GM12892 (cell line): Measurements from ENCODE around the gene SF3B2.

Experiments used
- POLR2A ChIP-seq: IDR thresholded peaks from 2 replicates; pipeline ENCODE4 v1.6.1; 2011; ENCODE audit warnings: low read depth, low read length, control low read depth
- TAF1 ChIP-seq: IDR thresholded peaks from 2 replicates; pipeline ENCODE4 v1.6.1; 2011; ENCODE audit warnings: low read depth, mild to moderate bottlenecking, control low read depth, low read length, borderline replicate concordance

DNA sequence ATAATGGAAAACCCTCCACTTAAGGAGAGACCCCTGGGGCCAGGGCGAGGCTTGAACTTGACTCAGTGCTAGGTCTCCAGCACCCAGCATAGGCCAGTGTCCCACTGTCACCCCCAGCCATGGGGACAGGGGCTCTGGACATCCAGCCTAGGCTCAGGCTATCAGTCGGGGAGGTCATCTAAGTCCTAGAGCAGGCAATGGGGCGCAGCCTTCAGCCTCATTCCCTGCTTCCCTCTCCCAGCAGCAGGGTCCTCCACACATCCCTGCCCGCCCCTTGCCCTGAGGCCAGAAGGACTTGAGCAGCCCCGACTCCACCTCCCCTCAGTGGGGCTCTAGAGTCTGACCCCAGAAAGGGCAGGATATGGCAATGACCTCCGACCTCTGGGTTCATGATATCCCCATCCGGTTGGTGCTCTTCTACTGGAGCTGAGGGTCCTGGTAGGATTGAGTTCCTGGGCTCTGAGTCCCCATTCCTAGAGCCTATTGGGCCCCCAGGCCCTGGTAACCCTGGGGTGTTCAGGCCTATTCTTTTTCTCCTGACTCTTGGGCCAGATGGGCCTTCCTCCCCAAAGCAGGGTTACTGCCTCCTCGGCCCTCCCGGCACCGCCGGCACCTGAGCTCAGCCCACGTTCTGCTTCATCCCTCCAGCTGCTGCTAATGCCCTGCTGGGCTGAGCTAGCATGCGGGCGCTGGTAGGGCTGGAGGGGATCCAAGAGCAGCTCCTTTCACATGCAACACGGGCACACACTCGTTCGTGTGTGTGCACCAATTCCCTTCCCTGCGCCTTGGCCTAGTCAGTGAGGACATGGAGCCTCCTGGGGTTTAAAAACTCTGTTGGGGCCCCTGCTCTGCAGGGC, 36.0 kb upstream of the SF3B2 start:
- TF ChIP-seq POLR2A (no peak), TAF1 (no peak)
